ENCODE measurements around the gene BCAP29. TPM values are rescaled to one million over a fixed set of nuclear protein-coding genes. Genes with fewer than 3 reads are reported as not detected.

Gene BCAP29
- total RNA-seq, 1 donor from 2014 or later: 54.9 TPM

DNA sequence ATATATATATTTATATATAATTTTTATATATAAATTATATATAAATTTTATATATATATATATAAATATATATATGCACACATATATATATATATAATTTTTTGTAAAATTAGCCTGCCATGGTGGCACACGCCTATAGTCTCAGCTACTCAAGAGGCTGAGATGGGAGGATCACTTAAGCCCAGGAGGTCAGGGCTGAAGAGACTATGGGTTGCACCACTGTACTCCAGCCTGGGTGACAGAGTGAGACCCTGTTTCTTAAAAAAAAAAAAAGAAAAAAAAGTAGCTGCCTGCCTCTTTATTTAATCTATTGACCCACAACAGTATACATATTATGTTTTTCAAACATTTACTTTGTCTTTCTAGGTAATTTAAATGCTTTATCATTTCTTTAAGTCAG, 19.2 kb downstream of the BCAP29 start:
- no peaks in the 10 kb centered on the region for H3K79me2 ChIP-seq (ENCODE audit: insufficient read depth, low read length)
- no peak overlapping the region for H3K27ac ChIP-seq (ENCODE audit: low read depth, low read length)
- TF ChIP-seq EZH2 (IDR thresholded peaks at IDR 0.05; ENCODE audit: insufficient read depth, low read length) (no peak), CTCF (IDR thresholded peaks at IDR 0.05; ENCODE audit: insufficient read depth, low read depth, low read length) (no peak)
- no peak overlapping the region for H2AFZ ChIP-seq (ENCODE audit: low read depth, low read length)
- H3K4me1 ChIP-seq (ENCODE audit: insufficient read depth, low read length): peaks cover 22% of the 10 kb centered on the region
- no peak overlapping the region for H3K4me3 Mint-ChIP-seq (ENCODE audit: unreplicated experiment)
- no peaks in the 10 kb centered on the region for H3K27me3 Mint-ChIP-seq (ENCODE audit: low read depth, unreplicated experiment)
- no peaks in the 10 kb centered on the region for H3K9me3 ChIP-seq (ENCODE audit: insufficient read depth, low read depth, low read length)
- H3K27ac Mint-ChIP-seq (ENCODE audit: unreplicated experiment): no peak overlapping the region
- H3K9ac ChIP-seq (ENCODE audit: low read length): no peak overlapping the region
- no peak overlapping the region for H3K4me2 ChIP-seq (ENCODE audit: low read length)
- DNase-seq (ENCODE audit: low read depth) (no peak), FAIRE-seq (no peak)
- H3K27me3 ChIP-seq (ENCODE audit: insufficient read depth, low read length): no peaks in the 10 kb centered on the region
- H3K4me3 ChIP-seq (ENCODE audit: insufficient read depth, low read depth, low read length): no peak overlapping the region
- H4K20me1 ChIP-seq (ENCODE audit: insufficient read depth, low read length): no peaks in the 10 kb centered on the region
- H3K9me3 Mint-ChIP-seq (ENCODE audit: unreplicated experiment): no peaks in the 10 kb centered on the region
- H3K4me1 Mint-ChIP-seq (ENCODE audit: low read depth, unreplicated experiment): peaks cover 11% of the 10 kb centered on the region
- peaks cover 3% of the 10 kb centered on the region for H3K36me3 Mint-ChIP-seq (ENCODE audit: low read depth, unreplicated experiment)
- H3K36me3 ChIP-seq (ENCODE audit: insufficient read depth, low read length): peaks cover 19% of the 10 kb centered on the region

DNA sequence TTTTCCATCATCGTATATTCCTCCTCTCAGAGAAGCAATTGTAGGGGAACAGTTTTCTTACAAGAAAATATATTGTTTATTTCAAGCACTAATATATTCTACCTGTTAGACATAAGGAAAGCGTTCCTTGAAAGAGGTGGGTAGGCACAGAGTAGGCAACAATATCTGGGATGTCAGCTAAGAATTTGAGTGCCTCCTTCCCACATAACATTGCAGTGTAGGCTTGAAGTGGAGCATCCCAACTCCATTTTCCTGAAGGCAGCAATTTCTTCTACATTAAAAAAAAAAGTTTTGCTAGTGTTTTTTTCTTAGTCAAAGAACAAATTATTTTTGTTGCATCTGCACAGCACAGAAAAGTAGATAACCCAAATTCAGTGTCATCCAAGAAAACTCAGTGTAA, 20.8 kb downstream of the BCAP29 start:
- H3K79me2 ChIP-seq (ENCODE audit: insufficient read depth, low read length): no peaks in the 10 kb centered on the region
- no peak overlapping the region for H3K27ac ChIP-seq (ENCODE audit: low read depth, low read length)
- Mint-ChIP-seq H3K4me3 (ENCODE audit: unreplicated experiment) (no peak overlapping the region), H3K36me3 (ENCODE audit: low read depth, unreplicated experiment) (peaks cover 3% of the 10 kb centered on the region), H3K27ac (ENCODE audit: unreplicated experiment) (no peak overlapping the region), H3K4me1 (ENCODE audit: low read depth, unreplicated experiment) (peaks cover under 1% of the 10 kb centered on the region), H3K27me3 (ENCODE audit: low read depth, unreplicated experiment) (no peaks in the 10 kb centered on the region), H3K9me3 (ENCODE audit: unreplicated experiment) (no peaks in the 10 kb centered on the region)
- no peak for TF ChIP-seq EZH2 (IDR thresholded peaks at IDR 0.05; ENCODE audit: insufficient read depth, low read length)
- no peak for TF ChIP-seq CTCF (IDR thresholded peaks at IDR 0.05; ENCODE audit: insufficient read depth, low read depth, low read length)
- no peak overlapping the region for H3K9ac ChIP-seq (ENCODE audit: low read length)
- DNase-seq (ENCODE audit: low read depth) (no peak), FAIRE-seq (no peak)
- peaks cover 11% of the 10 kb centered on the region for H3K4me1 ChIP-seq (ENCODE audit: insufficient read depth, low read length)
- no peak overlapping the region for H3K4me2 ChIP-seq (ENCODE audit: low read length)
- no peak overlapping the region for H2AFZ ChIP-seq (ENCODE audit: low read depth, low read length)
- no peaks in the 10 kb centered on the region for H3K27me3 ChIP-seq (ENCODE audit: insufficient read depth, low read length)
- peaks cover 19% of the 10 kb centered on the region for H3K36me3 ChIP-seq (ENCODE audit: insufficient read depth, low read length)
- H3K4me3 ChIP-seq (ENCODE audit: insufficient read depth, low read depth, low read length): no peak overlapping the region
- no peaks in the 10 kb centered on the region for H4K20me1 ChIP-seq (ENCODE audit: insufficient read depth, low read length)
- H3K9me3 ChIP-seq (ENCODE audit: insufficient read depth, low read depth, low read length): no peaks in the 10 kb centered on the region

- H3K9me3 Mint-ChIP-seq (ENCODE audit: unreplicated experiment): no peaks in the 10 kb centered on the region
- no peaks in the 10 kb centered on the region for H4K20me1 ChIP-seq (ENCODE audit: insufficient read depth, low read length)
- no peak overlapping the region for H3K4me2 ChIP-seq (ENCODE audit: low read length)
- no peak overlapping the region for H3K27ac ChIP-seq (ENCODE audit: low read depth, low read length)
- peaks cover 24% of the 10 kb centered on the region for H3K36me3 ChIP-seq (ENCODE audit: insufficient read depth, low read length)
- FAIRE-seq (peak; percentile 65), DNase-seq (ENCODE audit: low read depth) (no peak)
- no peaks in the 10 kb centered on the region for H3K79me2 ChIP-seq (ENCODE audit: insufficient read depth, low read length)
- H3K36me3 Mint-ChIP-seq (ENCODE audit: low read depth, unreplicated experiment): peaks cover 5% of the 10 kb centered on the region
- H3K27me3 ChIP-seq (ENCODE audit: insufficient read depth, low read length): no peaks in the 10 kb centered on the region
- no peaks in the 10 kb centered on the region for H3K4me1 Mint-ChIP-seq (ENCODE audit: low read depth, unreplicated experiment)
- TF ChIP-seq EZH2 (IDR thresholded peaks at IDR 0.05; ENCODE audit: insufficient read depth, low read length) (no peak), CTCF (IDR thresholded peaks at IDR 0.05; ENCODE audit: insufficient read depth, low read depth, low read length) (no peak)
- H3K9ac ChIP-seq (ENCODE audit: low read length): no peak overlapping the region
- no peak overlapping the region for H3K4me3 ChIP-seq (ENCODE audit: insufficient read depth, low read depth, low read length)
- H3K27me3 Mint-ChIP-seq (ENCODE audit: low read depth, unreplicated experiment): no peaks in the 10 kb centered on the region
- no peak overlapping the region for H3K4me3 Mint-ChIP-seq (ENCODE audit: unreplicated experiment)
- H3K4me1 ChIP-seq (ENCODE audit: insufficient read depth, low read length): no peaks in the 10 kb centered on the region
- no peak overlapping the region for H2AFZ ChIP-seq (ENCODE audit: low read depth, low read length)
- H3K9me3 ChIP-seq (ENCODE audit: insufficient read depth, low read depth, low read length): no peaks in the 10 kb centered on the region
- H3K27ac Mint-ChIP-seq (ENCODE audit: unreplicated experiment): no peak overlapping the region
These were observed 25.3 kb downstream of the BCAP29 start for GRCh38 chr7:107605218-107605815.

Data from astrocyte (in vitro differentiated cells and primary cell).